H1 (cell line): Measurements from ENCODE around the gene ATP1A3.
A peak's percentile ranks its signal among the peaks of the same experiment; 100 is the strongest.

ENCODE experiments used
- CTCF ChIP-seq, 3 experiments: IDR thresholded peaks; 1 replicate in 2 of 3; 2 replicates in 1 of 3; pipeline versions ENCODE4 v1.5.1 to v1.6.1; 2011; ENCODE audit warnings: low read length in 3 of 3, mild to moderate bottlenecking in 3 of 3, inconsistent platforms in 2 of 3, low read depth in 1 of 3, moderate library complexity in 1 of 3; ENCODE audit not compliant: insufficient read depth in 1 of 3; ENCODE audit errors: control extremely low read depth in 1 of 3
- E2F6 ChIP-seq: IDR thresholded peaks from 2 replicates; pipeline ENCODE4 v1.6.1; 2012; ENCODE audit warnings: inconsistent platforms
- EGR1 ChIP-seq: IDR thresholded peaks from 2 replicates; pipeline ENCODE4 v1.6.1; 2011; ENCODE audit warnings: low read depth, low read length, borderline replicate concordance
- EP300 ChIP-seq, 2 experiments: IDR thresholded peaks; 1 replicate in 1 of 2; 2 replicates in 1 of 2; pipeline ENCODE4 v1.6.1; 2011 to 2012; ENCODE audit warnings: low read depth in 2 of 2, low read length in 2 of 2, mild to moderate bottlenecking in 2 of 2, borderline replicate concordance in 1 of 2, inconsistent platforms in 1 of 2, moderate library complexity in 1 of 2
- EZH2 ChIP-seq: fragments of 200-600 bp; sonication (generic); IDR thresholded peaks from 2 replicates; pipeline ENCODE4 v1.7.1; 2012; ENCODE audit warnings: low read depth, mild to moderate bottlenecking, moderate library complexity, low read length, inconsistent platforms; ENCODE audit not compliant: severe bottlenecking
- JUN ChIP-seq: IDR thresholded peaks from 2 replicates; pipeline ENCODE4 v1.6.1; 2011; ENCODE audit warnings: low read depth, mild to moderate bottlenecking, improper control_type of control experiment, low read length
- MAFK ChIP-seq: IDR thresholded peaks from 2 replicates; pipeline ENCODE4 v1.6.1; 2012; ENCODE audit warnings: low read depth, mild to moderate bottlenecking, improper control_type of control experiment, low read length
- NANOG ChIP-seq: IDR thresholded peaks from 2 replicates; pipeline ENCODE4 v1.6.1; 2011; ENCODE audit warnings: low read length, low read depth, mild to moderate bottlenecking, inconsistent platforms; ENCODE audit not compliant: insufficient read depth, poor library complexity, severe bottlenecking
- POLR2A ChIP-seq, 2 experiments: IDR thresholded peaks; 1 replicate in 1 of 2; 2 replicates in 1 of 2; pipeline ENCODE4 v1.6.1; 2011; ENCODE audit warnings: low read depth in 2 of 2, low read length in 2 of 2, mild to moderate bottlenecking in 2 of 2; ENCODE audit errors: control extremely low read depth in 1 of 2
- POLR2AphosphoS5 ChIP-seq: IDR thresholded peaks from 2 replicates; pipeline ENCODE4 v1.6.1; 2011; ENCODE audit warnings: low read depth, low read length
- SP1 ChIP-seq: IDR thresholded peaks from 2 replicates; pipeline ENCODE4 v1.6.1; 2011; ENCODE audit warnings: low read depth, low read length
- SUZ12 ChIP-seq: fragments of 200-600 bp; sonication (generic); IDR thresholded peaks from 2 replicates; pipeline ENCODE4 v1.6.1; 2012; ENCODE audit warnings: mild to moderate bottlenecking, inconsistent platforms, low read length, moderate library complexity, mixed read lengths
- TBP ChIP-seq: IDR thresholded peaks from 2 replicates; pipeline ENCODE4 v1.6.1; 2011; ENCODE audit warnings: low read depth, low read length, improper control_type of control experiment
- YY1 ChIP-seq: IDR thresholded peaks from 2 replicates; pipeline ENCODE4 v1.6.1; 2011; ENCODE audit warnings: low read depth, mild to moderate bottlenecking, low read length

DNA sequence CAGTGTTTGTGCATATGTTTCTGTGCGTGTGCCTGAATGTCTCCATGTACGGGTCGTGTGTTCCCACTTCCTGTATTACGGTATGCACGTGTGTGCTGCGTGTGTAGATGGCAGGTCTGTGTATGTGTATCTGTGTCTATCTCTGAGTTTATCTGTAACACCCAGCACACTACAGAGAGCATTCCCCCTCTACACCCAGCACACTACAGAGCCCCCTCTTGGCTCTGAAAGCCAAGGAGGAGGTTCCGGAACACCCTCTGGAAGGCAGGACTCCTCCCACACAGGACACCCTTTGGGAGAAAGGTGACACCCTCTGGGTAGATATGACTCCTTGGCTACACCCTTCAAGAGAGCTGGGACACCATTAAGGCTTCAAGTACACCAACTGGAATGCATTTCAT, 63.7 kb downstream of the ATP1A3 start:
- no peak for TF ChIP-seq JUN
- TF ChIP-seq NANOG = no peak
- TF ChIP-seq POLR2AphosphoS5 = no peak
- TF ChIP-seq EGR1 = no peak
- TF ChIP-seq EZH2 = no peak
- TF ChIP-seq MAFK = no peak
- no peak for TF ChIP-seq EP300 (IDR thresholded peaks at IDR 0.05; ENCODE audit: borderline replicate concordance in 1 of 2, low read depth in 2 of 2, low read length in 2 of 2)
- no peak for TF ChIP-seq E2F6
- TF ChIP-seq SUZ12 = peak; percentile 8; the same call in 1 of the 2 replicates
- TF ChIP-seq CTCF (IDR thresholded peaks at IDR 0.05; ENCODE audit: control extremely low read depth in 1 of 3, insufficient read depth in 1 of 3, low read depth in 1 of 3, low read length in 3 of 3) = no peak
- no peak for TF ChIP-seq TBP
- no peak for TF ChIP-seq POLR2A (IDR thresholded peaks at IDR 0.05; ENCODE audit: control extremely low read depth in 1 of 2, low read depth in 2 of 2, low read length in 2 of 2)
- no peak for TF ChIP-seq SP1
- TF ChIP-seq YY1 = no peak
